ENCODE data around the gene USP9X.
"Not testable (repeated sequence)": the region's sequence is repeated elsewhere in the genome, so short reads cannot be mapped to it uniquely, and the experiment has no call there.

USP9X gene

DNA sequence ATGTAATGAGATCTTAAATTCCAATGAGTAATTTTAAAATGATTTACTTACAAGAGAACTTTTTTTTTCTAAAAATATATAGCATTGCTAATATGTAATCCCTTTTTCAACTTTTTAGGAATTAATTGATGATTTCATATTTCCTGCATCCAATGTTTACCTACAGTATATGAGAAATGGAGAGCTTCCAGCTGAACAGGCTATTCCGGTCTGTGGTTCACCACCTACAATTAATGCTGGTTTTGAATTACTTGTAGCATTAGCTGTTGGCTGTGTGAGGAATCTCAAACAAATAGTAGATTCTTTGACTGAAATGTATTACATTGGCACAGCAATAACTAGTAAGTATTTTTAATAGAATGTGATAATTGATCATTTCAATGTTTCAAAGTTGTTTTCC lies 113.2 kb downstream of the USP9X start:
- DNase-seq (ENCODE audit: low read depth) = no peak

GRCh38 chrX:41200785-41201184 lies 115.5 kb downstream of the USP9X start:
- no peak for DNase-seq (ENCODE audit: low read depth)

GRCh38 chrX:41209853-41210252 lies 124.6 kb downstream of the USP9X start:
- DNase-seq (ENCODE audit: low read depth) = no peak

GRCh38 chrX:41224605-41225004 lies 139.4 kb downstream of the USP9X start:
- no peak for DNase-seq (ENCODE audit: low read depth)

DNA sequence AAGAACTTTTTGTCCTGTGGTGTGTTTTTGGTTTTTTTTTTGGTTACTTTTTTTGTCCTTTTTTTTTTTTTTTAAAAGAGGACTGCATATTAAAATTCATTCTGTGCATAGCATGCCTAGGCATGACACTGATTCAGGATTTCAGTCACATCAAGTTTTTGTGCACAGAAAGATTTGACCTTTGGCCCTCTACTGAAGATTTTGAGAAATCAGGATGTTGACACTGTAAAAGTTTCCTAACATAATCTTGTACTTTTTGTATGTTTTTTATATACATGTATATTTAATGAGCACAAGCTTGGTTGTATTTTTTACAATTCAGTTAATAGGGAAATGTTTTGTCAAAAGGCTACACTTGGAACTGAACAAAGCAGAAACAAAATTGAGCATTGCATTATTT lies 148.7 kb downstream of the USP9X start:
- DNase-seq (ENCODE audit: low read depth) = no peak

- DNase-seq (ENCODE audit: low read depth) = not testable (repeated sequence)
These were observed 149.2 kb downstream of the USP9X start for GRCh38 chrX:41234471-41234870.

GRCh38 chrX:41234962-41235361 lies 149.7 kb downstream of the USP9X start:
- DNase-seq (ENCODE audit: low read depth) = no peak

GRCh38 chrX:41236629-41237028 lies 151.4 kb downstream of the USP9X start:
- DNase-seq (ENCODE audit: low read depth) = no peak

DNA sequence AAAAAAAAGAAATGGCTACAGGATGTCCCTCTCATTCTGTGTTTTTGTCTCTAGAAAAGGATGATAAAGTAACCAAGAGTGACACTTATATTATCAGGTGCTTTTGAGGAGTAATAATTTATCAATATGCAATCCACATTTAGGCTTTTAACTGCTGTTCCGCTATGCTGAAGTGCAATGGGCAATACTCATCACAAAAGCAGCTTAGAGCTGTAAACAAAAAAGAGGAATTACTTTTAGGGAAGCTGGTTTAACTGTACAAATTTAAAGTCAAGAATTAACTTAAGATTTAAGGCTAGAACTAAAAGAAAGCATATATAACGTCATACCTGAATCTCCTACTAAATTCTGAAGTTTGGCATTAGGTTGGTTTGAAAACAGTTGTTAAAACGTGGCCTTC lies 155.3 kb downstream of the USP9X start:
- no peak for DNase-seq (ENCODE audit: low read depth)

DNA sequence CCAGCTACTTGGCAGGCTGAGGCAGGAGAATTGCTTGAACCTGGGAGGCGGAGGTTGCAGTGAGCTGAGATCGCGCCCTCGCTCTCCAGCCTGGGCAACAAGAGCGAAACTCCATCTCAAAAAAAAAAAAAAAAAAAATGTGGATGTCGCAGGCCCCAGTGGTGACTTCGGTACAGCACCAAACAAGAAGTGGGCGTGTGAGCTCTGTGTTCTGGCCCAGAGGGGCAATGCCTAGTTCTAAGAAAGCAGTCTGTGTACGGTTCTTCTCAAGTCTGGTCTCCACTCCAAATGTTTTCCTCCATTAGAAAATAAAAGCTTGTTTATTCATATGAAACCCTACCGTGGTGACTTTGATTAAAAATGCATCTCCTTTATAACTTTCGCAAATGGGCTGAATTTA lies 156.7 kb downstream of the USP9X start:
- DNase-seq (ENCODE audit: low read depth) = no peak

- peak; percentile 80 for DNase-seq (ENCODE audit: low read depth)
These were observed 160.4 kb downstream of the USP9X start for GRCh38 chrX:41245641-41246040.

GRCh38 chrX:41250867-41251266 lies 165.6 kb downstream of the USP9X start:
- no peak for DNase-seq (ENCODE audit: low read depth)

DNA sequence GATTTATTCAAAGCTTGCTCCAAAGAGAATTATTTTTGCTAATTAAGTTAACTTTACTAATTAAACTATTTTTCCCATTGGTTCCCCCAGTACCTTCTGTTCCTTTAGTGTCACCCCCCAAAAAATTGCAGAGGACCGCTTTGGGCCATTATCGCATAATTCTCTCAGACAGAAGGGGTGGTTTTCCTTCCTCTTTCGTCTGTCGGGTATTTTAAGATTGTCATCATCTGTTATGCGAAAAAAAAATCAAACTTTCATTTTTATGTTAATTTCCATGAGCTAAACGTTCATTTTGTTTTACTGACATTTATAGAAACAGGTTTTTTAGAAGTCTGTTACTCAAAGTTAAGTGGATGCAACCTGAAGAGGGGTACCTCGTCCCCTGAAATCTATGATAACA lies 172.6 kb downstream of the USP9X start:
- DNase-seq (ENCODE audit: low read depth) = no peak

GRCh38 chrX:41258226-41258625 lies 173.0 kb downstream of the USP9X start:
- no peak for DNase-seq (ENCODE audit: low read depth)

DNA sequence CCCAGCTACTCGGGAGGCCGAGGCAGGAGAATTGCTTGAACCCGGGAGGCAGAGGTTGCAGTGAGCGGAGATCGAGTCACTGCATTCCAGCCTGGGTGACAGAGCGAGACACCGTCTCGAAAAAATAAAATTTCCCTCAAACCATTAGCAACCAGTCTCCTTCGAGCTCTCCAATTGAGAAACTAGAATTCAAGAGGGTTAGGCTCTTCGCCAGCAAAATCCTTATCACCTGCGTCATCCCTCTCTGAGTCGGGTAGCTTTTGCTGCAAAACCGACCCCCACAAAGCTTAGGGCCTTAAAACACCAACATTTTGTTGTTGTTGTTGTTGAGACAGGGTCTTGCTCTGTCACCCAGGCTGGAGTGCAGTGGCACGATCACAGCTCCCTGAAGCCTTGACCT lies 173.6 kb downstream of the USP9X start:
- DNase-seq (ENCODE audit: low read depth) = peak; percentile 54

GRCh38 chrX:41259516-41259915 lies 174.3 kb downstream of the USP9X start:
- DNase-seq (ENCODE audit: low read depth) = no peak

DNA sequence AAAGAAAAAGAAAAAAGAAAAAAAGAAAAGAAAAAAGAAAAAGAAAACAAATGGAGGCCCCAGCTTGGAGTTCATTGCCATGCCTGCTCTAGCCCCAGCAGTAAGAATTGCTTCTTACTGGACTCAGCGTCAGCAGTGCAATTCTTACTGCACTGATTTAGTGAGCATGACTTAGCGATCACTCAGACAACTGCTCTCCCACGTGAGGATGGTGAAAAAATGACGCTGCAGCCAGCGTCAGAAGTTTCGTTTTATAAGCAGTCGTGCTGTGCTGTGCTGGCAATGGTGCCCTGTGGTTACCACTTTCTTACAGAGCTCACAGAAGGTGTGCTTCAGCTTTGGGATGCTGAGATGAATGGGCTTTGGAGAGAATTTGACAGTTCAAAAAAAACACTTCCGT lies 180.4 kb downstream of the USP9X start:
- peak; percentile 88 for DNase-seq (ENCODE audit: low read depth)

DNA sequence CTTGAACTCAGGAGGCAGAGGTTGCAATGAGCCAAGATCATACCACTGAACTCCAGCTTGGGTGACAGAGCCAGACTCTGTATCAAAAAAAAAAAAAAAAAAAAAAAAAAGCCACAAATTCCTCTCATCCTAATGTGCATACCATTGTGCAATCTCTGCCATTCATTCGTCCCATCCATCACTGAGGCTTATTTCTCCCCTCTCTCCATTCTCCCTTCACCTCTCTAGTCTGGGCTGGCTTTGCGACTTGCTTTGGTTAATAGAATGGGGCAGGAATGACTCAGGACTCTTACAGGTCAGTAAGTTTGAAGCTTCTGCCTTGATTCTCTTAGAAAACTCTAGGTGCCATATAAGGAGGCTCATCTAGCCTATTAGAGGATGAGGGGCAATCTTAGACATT lies 188.4 kb downstream of the USP9X start:
- DNase-seq (ENCODE audit: low read depth) = peak; percentile 90

DNA sequence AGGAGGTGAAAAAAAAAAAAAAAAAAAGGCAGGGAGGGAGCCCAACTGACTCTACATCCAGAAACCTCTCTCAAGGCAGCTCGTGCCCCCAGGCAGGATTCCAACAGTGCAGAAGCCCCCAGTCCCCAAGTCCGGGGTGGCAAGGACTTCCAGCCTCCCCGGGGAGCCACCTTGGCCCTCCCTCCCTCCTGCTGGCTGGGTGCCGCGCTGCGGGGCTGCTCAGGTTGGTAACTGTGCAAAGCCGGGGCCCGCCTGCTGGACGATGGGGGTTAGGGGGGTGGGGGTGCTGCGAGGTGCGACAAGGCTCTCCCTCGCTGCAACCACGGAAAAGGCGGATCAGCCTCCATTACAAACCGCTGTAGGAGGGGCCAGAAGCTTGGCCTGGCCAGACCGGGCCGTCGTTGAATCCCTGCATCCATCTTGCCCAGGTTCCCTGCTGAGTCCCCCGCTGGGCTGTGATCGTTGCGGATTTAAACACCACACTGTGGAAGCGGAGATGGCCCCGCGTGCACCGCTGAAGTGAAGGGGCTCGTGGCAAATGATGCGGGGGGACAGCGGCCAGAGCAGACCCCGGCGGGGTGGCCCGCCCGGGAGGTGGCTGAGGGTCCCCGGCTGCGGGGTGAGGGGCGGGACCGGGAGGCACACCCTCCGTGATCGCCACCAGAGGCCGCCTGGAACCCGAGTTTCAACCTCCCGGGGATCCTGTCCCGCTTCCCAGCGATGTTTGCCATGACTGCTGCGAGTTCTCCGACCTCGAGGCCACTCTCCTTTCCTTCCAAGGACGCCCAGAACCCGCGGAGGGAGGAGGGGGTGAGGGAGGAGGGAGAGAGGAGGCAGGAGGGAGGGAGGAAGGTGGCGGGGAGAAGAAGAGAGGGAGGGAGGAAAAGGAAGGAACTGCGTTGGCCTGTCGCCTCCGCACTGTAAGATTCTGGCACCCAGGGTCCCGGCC lies 190.7 kb downstream of the USP9X start:
- DNase-seq (ENCODE audit: low read depth) = peak; percentile 44

- DNase-seq (ENCODE audit: low read depth) = no peak
These were observed 191.6 kb downstream of the USP9X start for GRCh38 chrX:41276661-41277506.

- not testable (repeated sequence) for DNase-seq (ENCODE audit: low read depth)
These were observed 197.1 kb downstream of the USP9X start for GRCh38 chrX:41282307-41282706.

DNA sequence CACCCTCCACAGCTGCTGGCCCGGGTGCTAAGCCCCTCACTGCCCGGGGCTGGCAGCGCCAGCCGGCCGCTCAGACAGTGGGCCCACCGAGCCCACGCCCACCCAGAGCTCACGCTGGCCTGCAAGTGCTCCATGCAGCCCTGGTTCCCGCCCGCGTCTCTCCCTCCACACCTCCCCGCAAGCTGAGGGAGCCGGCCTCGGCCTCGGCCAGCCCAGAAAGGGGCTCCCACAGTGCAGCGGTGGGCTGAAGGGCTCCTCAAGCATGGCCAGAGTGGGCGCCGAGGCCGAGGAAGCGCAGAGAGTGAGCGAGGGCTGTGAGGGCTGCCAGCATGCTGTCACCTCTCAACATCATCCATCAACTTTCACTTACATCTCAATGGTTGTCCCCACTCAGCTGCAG lies 200.7 kb downstream of the USP9X start:
- DNase-seq (ENCODE audit: low read depth) = not testable (repeated sequence)
